Medulla oblongata (tissue), 1 donor: ENCODE measurements around the gene WHAMM.
"Not testable (repeated sequence)": the region's sequence is repeated elsewhere in the genome, so short reads cannot be mapped to it uniquely, and the experiment has no call there.

Experiments
- DNase-seq: peaks from one replicate; pipeline ENCODE4 v3.0.0-alpha.2; 2015; ENCODE audit errors: extremely low spot score

The WHAMM gene

DNA sequence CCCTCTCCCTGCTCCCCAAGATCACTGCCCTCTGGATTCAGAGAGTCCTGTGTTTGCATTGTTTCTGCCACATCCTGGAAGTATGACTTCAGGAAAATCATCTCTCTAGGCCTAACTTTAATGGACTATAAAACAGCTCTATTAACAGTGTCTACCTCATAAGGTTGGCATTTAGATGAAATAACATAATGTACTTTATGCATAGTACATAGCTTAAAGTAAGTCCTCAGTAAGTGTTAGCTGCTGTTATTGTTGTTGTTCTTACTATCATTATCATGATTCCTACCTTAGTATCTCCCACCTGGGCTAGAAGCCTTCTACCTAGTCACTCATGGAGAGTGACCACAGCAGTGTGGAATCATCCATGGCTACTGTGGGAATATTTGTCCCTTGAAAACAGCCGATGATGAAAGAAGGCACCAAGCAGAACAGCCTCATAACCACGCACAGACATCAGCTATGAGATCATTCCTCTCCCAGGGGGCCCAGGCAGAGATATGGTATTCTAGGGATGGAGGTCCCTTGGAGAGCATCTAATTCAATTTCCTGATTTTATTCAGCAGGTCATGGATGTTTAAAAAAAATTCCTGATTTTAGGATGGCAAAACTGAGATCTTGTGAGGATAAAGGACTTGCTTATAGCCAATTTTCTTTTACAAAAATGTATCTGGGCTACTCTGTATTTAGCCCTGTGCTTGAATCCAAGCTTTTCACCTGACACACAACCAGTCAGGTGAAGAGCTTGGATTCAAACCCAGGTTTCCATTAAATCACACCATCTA is 5.4 kb upstream of the WHAMM start:
- DNase-seq: no peak

DNA sequence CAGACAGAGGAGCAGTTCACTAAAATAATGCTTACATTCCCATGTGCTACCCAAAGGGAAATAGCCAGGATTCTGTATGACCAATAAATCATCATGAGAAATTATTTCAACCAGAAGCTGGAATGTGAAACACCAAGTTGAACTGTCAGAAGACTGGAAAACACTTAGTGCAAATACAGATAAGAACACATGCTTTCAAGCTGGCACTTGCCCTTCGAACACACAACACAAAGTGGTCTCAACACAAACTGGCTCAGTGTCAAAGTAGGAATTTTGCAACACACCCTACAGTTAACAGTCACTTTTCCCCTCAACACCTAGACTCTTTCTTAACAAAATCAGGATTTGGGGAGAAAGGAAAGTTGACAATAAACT is 4.9 kb upstream of the WHAMM start:
- DNase-seq: no peak

DNA sequence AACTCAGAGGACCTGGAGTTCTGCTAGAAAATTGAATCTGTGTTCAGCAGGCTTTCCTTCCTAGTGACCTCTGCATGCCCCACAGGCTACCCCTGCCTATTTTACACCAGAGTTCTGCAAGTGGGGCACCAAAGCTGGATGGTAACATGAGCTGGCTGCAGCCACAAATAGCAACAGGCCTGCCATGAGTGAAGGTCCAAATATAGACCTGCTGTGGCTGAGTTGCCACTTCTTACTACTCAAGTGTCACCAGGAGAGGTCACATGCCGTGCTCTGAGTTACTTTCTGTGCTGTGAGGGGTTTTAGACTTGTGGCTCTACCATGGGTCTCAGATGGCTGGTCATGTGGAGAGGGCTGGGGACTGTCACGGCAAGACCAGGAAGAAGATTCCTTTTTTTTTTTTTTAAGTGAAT is 3.4 kb upstream of the WHAMM start, which contains the start of gene FSD2:
Gene FSD2 (minus strand): TSS at position 76 of the 413 bp plus-strand sequence. CDS start 18,679 bp downstream, outside the sequence.
- DNase-seq: peak; percentile 41

DNA sequence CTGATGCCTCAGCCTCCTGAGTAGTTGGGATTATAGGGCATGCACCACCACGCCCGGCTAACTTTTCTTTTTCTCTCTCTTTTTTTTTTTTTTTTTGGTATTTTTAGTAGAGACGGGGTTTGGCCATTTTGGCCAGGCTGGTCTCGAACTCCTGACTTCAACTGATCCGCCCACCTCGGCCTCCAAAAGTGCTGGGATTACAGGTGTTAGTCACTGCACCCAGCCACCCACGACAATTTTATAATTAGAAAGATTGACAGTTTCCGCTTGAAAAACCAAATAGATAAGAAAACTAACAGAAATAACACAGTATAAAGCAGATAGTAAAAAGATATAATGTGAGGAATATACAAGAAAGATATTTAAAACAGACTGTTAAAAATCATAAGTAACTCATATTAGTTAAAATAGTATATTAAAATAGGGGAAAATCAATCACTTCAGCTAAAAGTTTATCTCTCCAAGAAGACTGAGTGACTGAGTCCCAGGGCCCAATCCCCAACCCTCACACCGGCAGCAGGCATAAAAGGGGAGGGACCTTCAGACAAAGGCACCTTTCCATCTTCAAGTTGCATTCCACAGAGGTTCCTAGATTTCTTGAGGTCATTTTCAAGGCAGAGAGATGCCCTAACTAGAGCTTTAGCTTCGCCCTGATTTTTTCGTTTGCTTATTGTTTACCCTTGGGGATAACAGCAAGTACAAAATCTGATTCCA is 1.4 kb upstream of the WHAMM start:
- no peak for DNase-seq

DNA sequence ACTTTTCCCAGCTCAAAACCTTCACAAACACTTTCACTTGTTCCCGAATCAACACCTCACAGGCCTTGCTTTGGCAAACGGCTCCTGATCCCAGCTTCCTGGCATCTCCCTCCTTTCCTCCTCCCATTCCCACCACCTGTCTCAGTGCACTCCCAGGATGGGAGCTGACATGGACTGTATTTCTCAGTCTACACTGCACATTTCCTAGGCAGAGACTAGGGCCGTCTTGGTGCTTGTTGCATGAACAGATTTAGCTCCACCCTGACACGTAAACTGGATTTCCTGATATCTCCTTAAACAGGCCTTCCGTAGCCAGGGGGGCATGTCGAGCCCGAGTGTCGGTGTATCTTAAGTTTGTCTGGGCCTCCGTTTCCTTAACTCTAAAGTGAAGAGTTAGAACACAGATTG is 790 bp upstream of the WHAMM start:
- no peak for DNase-seq

DNA sequence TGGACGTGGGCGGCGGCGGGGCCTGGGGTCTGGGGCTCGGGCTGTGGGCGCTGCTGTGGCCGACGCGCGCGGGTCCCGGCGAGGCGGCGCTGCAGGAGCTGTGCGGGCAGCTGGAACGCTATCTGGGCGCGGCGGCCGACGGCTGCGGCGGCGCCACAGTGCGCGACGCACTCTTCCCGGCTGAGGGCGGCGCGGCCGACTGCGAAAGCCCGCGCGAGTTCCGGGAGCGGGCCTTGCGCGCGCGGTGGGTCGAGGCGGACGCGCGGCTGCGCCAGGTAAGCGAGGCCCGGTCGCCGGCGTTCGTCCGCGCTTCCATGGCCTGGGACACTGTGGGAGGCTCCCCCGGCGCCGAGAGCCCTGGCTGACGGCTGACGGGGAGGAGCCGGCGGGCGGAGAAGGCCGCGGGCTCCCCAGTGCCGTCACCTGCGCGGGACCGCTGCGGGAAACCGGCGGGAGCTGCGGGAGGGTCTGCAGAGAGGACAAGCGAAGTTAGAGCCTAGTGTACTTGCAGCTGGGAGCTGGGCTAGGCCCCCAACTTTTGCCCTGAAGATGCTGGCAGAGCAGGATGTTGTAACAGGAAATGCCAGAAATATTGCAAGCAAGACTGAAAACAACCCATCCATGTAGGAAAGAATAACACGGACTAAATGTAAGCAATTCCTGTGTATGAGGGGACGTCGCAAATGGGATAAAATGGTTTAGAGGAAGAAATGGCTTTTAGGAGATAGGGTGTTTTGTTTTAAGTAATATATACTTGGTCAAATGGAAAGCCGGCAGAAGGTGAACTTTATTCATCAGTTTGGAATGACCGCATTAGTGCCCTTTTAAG is 847 bp downstream of the WHAMM start:
- DNase-seq: peak; percentile 31

DNA sequence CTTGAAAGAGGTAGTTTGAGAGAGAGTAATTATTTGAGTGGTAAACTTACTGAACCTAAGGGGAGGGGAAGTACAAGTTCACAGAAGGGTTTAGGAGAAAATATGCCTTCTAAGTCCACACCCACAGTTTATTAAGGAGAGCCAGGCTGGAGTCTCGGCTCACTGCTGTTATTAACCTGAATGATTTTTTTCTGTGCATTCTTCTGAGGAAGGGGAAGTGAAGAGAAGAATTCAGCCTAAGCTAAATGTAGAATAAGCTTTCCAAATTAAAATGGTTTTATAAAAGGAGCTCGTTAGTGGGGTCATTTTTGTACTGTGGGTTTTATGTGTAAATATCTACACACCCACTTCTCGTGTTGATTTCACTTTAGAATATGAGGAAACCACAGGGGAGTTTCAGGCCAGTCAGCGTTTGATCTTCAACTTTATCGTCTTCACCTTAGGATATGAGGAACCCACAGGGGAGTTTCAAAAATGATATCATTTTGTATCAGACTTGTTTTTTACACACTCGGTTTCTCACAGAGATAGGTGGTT is 1.5 kb downstream of the WHAMM start:
- DNase-seq: peak; percentile 33

DNA sequence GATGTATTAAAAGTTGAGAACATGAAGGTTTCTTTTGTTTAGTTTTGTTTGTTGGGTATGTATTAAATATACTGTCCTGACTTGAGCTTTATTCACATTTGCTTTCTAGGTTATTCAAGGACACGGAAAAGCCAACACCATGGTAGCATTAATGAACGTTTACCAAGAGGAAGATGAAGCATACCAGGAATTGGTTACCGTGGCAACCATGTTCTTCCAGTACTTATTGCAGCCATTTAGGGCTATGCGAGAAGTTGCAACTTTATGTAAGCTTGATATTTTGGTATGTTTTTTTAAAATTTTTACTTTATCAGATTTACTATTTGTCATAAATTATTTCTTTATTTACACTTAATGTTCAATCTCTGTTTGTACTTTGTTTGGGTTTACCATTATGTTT is 3.6 kb downstream of the WHAMM start:
- DNase-seq: no peak

DNA sequence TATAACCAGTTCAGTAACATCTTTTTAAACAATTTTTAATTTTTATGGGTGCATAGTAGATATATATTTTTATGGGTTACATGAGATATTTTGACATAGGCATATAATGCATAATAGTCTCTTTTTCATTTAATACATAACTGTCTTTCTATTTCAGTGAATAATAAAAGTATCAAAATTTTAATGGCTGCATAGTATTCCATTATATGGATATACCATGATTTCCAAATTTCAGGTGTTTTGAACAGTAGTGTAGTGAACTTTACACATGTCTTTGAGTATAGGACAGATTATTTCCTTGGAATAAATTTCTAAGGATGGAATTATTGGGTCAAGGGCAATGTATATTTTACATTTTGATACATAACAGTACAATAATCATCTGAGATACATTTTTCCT is 10.7 kb downstream of the WHAMM start:
- DNase-seq: no peak

DNA sequence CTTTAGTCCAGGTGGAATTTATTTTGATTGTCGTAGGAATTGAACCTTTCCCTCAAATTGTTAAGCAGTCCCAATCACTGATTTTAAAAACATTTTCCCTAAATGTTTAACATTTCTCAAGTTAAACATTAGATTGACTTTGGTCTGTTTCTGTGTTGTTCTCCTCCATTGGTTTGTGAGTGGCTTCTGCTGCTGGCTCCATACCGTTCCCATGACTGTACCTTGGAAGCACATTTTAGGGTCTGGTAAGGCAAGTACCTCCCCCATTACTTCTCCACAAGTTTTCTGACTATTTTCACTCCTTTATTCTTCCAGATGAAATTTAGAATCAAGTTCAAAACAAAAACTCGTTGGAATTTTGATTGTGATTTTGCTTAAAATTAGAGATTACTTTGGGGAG is 12.0 kb downstream of the WHAMM start:
- DNase-seq: not testable (repeated sequence)

DNA sequence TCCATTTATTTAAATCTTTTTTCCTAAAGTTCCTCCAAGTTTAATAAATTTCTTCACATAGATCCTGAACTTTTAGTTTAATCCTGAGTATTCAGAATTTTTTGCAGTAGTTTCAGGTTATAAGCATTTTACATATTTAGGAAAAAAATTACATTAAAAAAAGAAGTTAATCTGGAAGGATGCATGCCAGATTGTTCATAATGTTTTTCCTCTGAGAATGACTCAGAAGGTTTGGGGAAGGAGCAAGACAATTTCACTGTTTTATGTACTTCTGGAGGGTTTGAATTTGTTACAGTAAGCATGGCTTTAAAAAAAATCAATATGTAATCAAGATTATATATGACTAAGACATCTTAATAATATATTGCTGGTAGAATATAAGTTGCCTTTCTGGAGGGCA is 12.4 kb downstream of the WHAMM start:
- DNase-seq: not testable (repeated sequence)

DNA sequence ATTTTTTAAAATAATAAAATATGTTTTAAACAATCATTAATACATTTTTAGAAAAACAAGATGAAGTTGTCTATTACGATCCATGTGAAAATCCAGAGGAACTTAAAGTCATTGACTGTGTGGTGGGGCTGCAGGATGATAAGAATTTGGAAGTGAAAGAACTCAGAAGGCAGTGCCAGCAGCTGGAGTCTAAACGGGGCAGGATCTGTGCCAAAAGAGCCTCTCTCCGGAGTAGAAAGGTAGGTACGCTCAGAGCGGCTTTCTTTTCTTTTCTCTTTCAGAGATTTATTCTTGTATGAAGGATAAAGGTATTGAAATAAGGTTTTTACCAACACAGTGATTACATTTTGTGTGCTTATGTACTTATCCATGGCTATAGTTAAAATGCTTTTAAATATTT is 13.6 kb downstream of the WHAMM start:
- DNase-seq: no peak

DNA sequence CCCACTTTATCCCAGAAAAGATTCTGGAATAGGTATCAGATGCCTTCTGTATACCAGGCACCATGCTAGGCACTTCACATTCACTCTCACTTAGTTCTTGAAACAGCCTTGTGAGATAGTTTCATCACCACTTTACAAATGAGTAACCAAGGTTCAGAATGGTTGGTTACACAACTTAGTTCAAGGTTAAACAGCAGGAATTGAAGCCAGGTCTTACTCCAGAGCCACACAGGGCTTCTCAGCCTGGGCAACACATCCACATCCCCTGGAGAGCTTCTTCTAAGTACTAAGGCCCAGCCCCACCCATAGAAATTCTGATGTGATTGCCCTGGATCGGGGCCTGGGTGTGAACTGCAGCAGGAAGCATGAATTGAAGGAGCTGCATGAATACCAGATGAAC is 18.6 kb downstream of the WHAMM start:
- no peak for DNase-seq

DNA sequence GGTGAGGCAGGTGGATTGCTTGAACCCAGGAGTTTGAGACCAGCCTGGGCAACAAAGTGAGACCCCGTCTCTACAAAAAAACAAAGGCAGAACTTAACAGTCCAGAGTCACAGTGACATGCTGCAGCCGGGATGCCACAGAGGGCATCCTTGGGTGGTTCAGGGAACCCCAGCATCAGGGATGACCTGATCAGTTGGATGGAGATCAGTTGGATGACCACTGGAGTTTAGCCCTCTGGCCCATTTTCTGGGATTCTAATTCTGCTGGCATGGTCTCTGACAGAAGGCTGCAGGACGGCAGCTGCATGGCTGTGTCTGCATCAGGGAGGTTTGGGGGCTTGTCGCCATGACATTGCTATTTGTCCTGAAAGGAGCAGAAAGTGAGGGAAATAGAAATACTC is 19.8 kb downstream of the WHAMM start:
- DNase-seq: no peak

DNA sequence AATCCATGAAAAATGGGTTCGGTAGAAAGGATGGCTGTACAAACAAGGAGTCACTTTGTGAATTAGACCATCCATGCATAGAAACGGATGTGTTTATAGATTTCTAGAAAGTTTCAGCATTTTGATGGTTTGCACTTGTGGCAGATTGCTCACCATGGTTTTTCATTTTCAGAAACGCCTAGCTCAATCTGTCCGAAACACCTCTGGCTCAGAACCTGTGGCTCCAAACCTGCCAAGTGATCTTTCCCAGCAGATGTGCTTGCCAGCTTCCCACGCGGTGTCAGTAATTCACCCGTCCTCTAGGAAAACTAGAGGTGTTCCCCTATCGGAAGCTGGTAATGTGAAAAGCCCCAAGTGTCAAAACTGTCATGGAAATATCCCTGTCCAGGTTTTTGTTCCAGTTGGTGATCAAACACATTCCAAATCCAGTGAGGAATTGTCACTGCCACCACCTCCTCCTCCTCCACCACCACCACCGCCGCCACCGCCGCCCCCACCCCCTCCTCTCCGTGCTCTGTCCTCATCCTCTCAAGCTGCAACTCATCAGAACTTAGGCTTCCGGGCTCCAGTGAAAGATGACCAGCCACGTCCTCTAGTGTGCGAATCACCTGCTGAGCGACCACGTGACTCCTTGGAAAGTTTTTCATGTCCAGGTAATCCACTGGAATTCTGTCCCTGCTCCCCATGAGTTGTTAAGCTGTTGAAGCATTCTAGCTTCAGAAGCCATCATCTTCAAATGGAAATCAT is 21.2 kb downstream of the WHAMM start:
- DNase-seq: no peak

DNA sequence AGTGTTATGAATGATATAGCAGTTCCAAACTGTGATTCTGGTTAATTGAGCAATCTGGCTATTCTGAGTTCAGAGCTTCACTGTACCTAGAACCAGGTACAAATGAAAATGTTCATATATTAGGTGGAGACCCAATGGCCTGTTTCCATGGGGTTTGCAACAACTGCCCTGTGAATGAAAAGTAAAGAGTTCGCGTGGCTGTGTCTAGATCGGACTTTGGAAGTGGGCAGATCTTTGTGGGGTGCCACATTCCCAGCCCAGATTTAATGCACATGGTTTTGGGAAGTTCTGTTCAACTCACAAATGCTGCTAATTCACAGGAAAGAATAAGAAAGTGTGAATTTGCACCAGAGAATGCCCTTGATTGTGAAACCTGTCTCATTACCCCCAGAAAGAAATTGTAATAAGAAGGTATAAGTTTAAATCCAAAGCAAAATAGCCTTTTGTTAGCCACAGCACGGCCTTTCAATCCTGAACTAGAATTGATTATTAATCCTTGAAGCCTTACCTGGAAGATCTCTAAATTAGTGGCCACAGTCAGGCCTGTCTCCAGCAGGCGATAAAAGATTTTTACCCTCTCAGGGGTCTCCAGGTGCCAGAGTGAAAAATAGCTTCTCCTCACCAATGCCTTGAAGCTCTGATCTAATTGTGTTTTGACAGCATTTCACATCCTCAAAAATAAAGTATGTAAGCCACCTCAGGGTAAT is 22.6 kb downstream of the WHAMM start:
- DNase-seq: no peak

DNA sequence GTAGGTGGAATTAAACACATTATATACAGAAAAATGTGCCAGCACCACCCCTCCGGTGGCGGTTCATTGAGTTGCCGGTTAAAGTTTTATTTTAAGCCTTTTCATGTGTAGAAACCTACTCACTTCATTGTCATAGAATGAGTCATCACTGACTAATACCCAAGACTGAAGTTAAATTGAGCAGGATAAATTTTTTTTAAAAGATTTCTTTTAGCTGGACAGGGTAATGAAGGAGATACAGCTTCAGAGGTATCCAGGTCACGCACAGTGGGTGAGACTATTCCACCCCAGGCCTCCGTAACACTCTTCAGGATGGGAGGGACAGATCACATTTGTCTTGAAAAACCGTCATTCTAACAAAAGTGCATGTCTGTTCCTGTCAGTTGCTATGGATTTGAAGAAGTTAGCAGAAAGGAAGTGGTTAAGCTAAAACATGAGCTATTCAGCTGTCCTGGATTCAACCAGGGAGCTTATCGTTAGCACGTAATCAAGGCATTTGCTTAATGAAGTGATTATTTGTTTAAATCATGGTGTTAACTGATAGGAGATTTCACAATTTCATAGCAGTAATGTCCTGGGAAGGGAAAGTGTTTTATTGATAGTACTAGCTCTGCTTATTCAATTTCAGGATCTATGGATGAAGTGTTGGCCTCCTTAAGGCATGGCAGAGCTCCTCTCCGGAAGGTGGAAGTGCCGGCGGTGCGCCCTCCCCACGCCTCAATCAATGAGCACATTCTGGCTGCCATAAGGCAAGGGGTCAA is 23.4 kb downstream of the WHAMM start:
- DNase-seq: no peak

DNA sequence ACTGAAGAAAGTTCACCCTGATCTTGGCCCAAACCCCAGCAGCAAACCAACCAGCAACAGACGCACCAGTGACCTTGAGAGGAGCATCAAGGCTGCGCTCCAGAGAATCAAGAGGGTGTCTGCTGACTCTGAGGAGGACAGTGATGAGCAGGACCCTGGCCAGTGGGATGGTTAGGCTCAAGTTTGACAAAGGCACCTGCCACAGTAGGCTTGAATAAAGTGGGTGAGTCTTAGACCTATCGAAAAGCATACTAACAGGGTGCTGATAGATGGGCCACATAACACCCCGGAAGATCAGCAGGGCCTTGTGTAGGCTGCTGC is 23.9 kb downstream of the WHAMM start:
- no peak for DNase-seq

DNA sequence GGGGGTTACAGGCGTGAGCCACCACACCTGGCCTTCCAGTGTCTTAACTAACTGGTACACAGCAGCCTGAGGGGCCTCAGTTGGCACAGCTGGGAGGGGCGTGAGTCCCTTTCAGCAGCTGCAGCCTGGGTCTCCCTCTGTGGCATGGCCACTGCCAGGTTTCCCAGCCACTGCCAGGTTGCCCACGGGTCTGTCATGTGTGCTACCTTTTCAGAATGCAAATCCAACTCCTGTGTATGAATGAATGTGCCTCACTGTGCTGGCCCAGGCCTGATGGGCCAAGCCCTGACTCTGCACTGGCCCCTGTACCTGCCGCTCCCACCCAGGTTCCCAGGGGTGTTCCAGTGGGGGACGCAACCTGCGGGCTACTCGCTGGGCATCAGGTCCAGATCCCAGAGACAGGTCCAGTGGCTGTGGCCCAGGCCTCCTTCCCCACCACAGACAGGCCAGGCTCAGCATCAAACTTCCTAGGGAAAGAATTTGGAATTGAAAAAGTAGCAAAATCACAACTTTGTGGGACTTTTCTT is 26.0 kb downstream of the WHAMM start:
- DNase-seq: no peak
